ENCODE measurements around the gene ULK3. TPM values are rescaled to one million over a fixed set of nuclear protein-coding genes. Genes with fewer than 3 reads are reported as not detected.

Gene ULK3
- total and polyA plus RNA-seq, 10 donors, result 33.2 to 74.6 (median 60.3) TPM

- peak overlapping the region in 3 of 8 donors; percentile 4 to 89 (median 61) for H3K4me3 ChIP-seq
- H3K9me3 ChIP-seq, result no peaks in the 10 kb centered on the region
- intact Hi-C loops (cut with DNase I; ENCODE audit: low total_unique reads), result no loop called here
- H3K4me1 ChIP-seq, result peaks cover 62 to 80% (median 76%) of the 10 kb centered on the region in 6 donors
- no peaks in the 10 kb centered on the region for H3K27me3 ChIP-seq (replicated peaks in 1 of 7)
- H3K27ac ChIP-seq, result peak overlapping the region; percentile 69 to 99 (median 94)
- no peak for DNase-seq
- H3K36me3 ChIP-seq, result peaks cover 0 to 18% (median 0%) of the 10 kb centered on the region in 6 donors
- TF ChIP-seq CTCF (IDR thresholded peaks at IDR 0.05 in 8 of 11, conservative IDR thresholded peaks at IDR 0.05 in 3 of 11), result no peak
- WGBS, 5 donors, result 7 to 15% (median 8%) methylated on average over 6 of the region's 6 CpGs
Observed at GRCh38 chr15:74870436-74871215, 27.7 kb upstream of the ULK3 start.

- peak overlapping the region in 4 of 8 donors; percentile 4 to 89 (median 34) for H3K4me3 ChIP-seq
- intact Hi-C loops (cut with DNase I; ENCODE audit: low total_unique reads), result no loop called here
- H3K36me3 ChIP-seq, result peaks cover 0 to 18% (median 0%) of the 10 kb centered on the region in 6 donors
- peaks cover 62 to 88% (median 76%) of the 10 kb centered on the region in 6 donors for H3K4me1 ChIP-seq
- H3K27ac ChIP-seq, result peak overlapping the region; percentile 69 to 99 (median 94)
- DNase-seq, result peak; percentile 87
- no peak for TF ChIP-seq POLR2A (IDR thresholded peaks at IDR 0.05)
- peak in 2 of 3 donors; percentile 79 to 88 for TF ChIP-seq POLR2AphosphoS5 (IDR thresholded peaks at IDR 0.05)
- TF ChIP-seq CTCF (IDR thresholded peaks at IDR 0.05 in 8 of 11, conservative IDR thresholded peaks at IDR 0.05 in 3 of 11), result no peak
- H3K9me3 ChIP-seq, result no peaks in the 10 kb centered on the region
- no peaks in the 10 kb centered on the region for H3K27me3 ChIP-seq (replicated peaks in 1 of 7)
- 4 to 12% (median 7%) methylated on average over 5 to 6 of the region's 6 CpGs for WGBS, 5 donors
Observed at GRCh38 chr15:74869726-74870407, 26.9 kb upstream of the ULK3 start.

GRCh38 chr15:74869372-74869725 is 26.4 kb upstream of the ULK3 start:
- H3K27ac ChIP-seq, result peak overlapping the region; percentile 40 to 99 (median 94)
- no peaks in the 10 kb centered on the region for H3K27me3 ChIP-seq (replicated peaks in 1 of 7)
- peak overlapping the region in 3 of 8 donors; percentile 6 to 89 (median 61) for H3K4me3 ChIP-seq
- no peaks in the 10 kb centered on the region for H3K9me3 ChIP-seq
- H3K4me1 ChIP-seq, result peaks cover 62 to 93% (median 79%) of the 10 kb centered on the region in 6 donors
- peaks cover 0 to 21% (median 0%) of the 10 kb centered on the region in 6 donors for H3K36me3 ChIP-seq
- TF ChIP-seq CTCF (IDR thresholded peaks at IDR 0.05 in 8 of 11, conservative IDR thresholded peaks at IDR 0.05 in 3 of 11) (no peak), POLR2A (IDR thresholded peaks at IDR 0.05) (no peak), POLR2AphosphoS5 (IDR thresholded peaks at IDR 0.05) (no peak)
- no peak for DNase-seq
- intact Hi-C loops (cut with DNase I; ENCODE audit: low total_unique reads), result no loop called here

GRCh38 chr15:74868059-74868458 is 25.1 kb upstream of the ULK3 start:
- TF ChIP-seq POLR2AphosphoS5 (IDR thresholded peaks at IDR 0.05) (peak in 1 of 3 donors; percentile 86), CTCF (IDR thresholded peaks at IDR 0.05 in 8 of 11, conservative IDR thresholded peaks at IDR 0.05 in 3 of 11) (no peak), POLR2A (IDR thresholded peaks at IDR 0.05) (no peak)
- DNase-seq, result no peak
- no peaks in the 10 kb centered on the region for H3K27me3 ChIP-seq (replicated peaks in 1 of 7)
- intact Hi-C loops (cut with DNase I; ENCODE audit: low total_unique reads), result no loop called here
- peak overlapping the region; percentile 66 to 99 (median 94) for H3K27ac ChIP-seq
- H3K4me3 ChIP-seq, result peak overlapping the region in 1 of 8 donors; percentile 18
- H3K36me3 ChIP-seq, result peaks cover 0 to 34% (median 0%) of the 10 kb centered on the region in 6 donors
- H3K4me1 ChIP-seq, result peaks cover 62 to 96% (median 84%) of the 10 kb centered on the region in 6 donors
- WGBS, 5 donors, result 8 to 27% (median 12%) methylated on average over 6 of the region's 6 CpGs
- H3K9me3 ChIP-seq, result no peaks in the 10 kb centered on the region

Data from spleen (tissue), 11 donors.